Measurements from ENCODE around the gene MCUB. TPM values are rescaled to one million over a fixed set of nuclear protein-coding genes. Genes with fewer than 3 reads are reported as not detected.

The MCUB gene
- polyA plus RNA-seq, 1 donor from 2014 or later = 3.9 TPM

DNA sequence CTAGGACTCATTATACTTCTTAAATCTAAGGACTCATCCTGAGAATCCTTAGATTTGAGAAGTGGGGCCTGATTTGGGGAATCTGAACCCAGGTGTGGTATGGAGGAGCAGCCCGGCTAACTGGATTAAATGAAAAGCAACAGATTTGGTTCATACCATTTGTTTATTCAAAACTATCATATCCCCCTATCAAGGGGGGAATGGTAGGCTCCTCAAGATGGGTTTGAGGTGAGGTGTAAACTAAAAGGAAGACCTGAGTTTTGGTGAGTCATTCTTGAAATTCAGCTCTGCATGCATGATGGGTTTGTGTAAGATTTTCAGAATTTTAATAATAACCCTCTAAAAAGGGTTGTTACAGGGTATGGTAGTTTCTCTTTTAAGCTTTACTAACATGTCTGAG lies 89.8 kb downstream of the MCUB start:
- TF ChIP-seq TAF1 (IDR thresholded peaks at IDR 0.05; ENCODE audit: low read depth) (no peak), POLR2AphosphoS5 (IDR thresholded peaks at IDR 0.05) (no peak), MXI1 (conservative IDR thresholded peaks at IDR 0.05; ENCODE audit: poor library complexity, severe bottlenecking) (no peak), EZH2 (IDR thresholded peaks at IDR 0.05; ENCODE audit: borderline replicate concordance, insufficient read depth, low read length, poor library complexity, severe bottlenecking) (no peak), SMC3 (conservative IDR thresholded peaks at IDR 0.05; ENCODE audit: poor library complexity) (no peak), EP300 (conservative IDR thresholded peaks at IDR 0.05; ENCODE audit: poor library complexity, severe bottlenecking) (no peak), RAD21 (conservative IDR thresholded peaks at IDR 0.05) (no peak)
- TF ChIP-seq, protein P1, sequence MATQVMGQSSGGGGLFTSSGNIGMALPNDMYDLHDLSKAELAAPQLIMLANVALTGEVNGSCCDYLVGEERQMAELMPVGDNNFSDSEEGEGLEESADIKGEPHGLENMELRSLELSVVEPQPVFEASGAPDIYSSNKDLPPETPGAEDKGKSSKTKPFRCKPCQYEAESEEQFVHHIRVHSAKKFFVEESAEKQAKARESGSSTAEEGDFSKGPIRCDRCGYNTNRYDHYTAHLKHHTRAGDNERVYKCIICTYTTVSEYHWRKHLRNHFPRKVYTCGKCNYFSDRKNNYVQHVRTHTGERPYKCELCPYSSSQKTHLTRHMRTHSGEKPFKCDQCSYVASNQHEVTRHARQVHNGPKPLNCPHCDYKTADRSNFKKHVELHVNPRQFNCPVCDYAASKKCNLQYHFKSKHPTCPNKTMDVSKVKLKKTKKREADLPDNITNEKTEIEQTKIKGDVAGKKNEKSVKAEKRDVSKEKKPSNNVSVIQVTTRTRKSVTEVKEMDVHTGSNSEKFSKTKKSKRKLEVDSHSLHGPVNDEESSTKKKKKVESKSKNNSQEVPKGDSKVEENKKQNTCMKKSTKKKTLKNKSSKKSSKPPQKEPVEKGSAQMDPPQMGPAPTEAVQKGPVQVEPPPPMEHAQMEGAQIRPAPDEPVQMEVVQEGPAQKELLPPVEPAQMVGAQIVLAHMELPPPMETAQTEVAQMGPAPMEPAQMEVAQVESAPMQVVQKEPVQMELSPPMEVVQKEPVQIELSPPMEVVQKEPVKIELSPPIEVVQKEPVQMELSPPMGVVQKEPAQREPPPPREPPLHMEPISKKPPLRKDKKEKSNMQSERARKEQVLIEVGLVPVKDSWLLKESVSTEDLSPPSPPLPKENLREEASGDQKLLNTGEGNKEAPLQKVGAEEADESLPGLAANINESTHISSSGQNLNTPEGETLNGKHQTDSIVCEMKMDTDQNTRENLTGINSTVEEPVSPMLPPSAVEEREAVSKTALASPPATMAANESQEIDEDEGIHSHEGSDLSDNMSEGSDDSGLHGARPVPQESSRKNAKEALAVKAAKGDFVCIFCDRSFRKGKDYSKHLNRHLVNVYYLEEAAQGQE (IDR thresholded peaks at IDR 0.05; ENCODE audit: borderline replicate concordance) = no peak
- TF ChIP-seq, protein P2, sequence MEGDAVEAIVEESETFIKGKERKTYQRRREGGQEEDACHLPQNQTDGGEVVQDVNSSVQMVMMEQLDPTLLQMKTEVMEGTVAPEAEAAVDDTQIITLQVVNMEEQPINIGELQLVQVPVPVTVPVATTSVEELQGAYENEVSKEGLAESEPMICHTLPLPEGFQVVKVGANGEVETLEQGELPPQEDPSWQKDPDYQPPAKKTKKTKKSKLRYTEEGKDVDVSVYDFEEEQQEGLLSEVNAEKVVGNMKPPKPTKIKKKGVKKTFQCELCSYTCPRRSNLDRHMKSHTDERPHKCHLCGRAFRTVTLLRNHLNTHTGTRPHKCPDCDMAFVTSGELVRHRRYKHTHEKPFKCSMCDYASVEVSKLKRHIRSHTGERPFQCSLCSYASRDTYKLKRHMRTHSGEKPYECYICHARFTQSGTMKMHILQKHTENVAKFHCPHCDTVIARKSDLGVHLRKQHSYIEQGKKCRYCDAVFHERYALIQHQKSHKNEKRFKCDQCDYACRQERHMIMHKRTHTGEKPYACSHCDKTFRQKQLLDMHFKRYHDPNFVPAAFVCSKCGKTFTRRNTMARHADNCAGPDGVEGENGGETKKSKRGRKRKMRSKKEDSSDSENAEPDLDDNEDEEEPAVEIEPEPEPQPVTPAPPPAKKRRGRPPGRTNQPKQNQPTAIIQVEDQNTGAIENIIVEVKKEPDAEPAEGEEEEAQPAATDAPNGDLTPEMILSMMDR (IDR thresholded peaks at IDR 0.05; ENCODE audit: poor library complexity, severe bottlenecking) = no peak
- no peaks in the 10 kb centered on the region for H3K36me3 ChIP-seq (ENCODE audit: insufficient read depth, low read length)

DNA sequence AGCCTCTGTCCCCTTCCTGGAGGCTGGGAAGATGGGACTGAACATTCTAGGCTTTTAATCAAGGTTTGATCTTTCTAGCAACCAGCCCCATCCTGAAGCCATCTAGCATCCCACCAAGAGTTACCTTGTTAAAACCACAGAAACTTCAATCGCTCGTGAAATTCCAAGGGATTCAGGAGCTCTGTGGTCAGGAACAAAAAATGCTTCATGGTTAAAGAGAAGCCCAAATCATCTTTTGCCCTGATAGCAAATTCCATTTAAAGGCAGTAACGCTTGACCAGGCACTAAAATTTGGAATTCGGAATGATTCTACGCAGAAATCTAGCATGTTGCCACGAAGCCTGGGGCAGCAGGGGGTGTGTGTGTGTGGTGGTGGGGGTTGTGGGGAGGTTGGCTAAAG lies 95.3 kb downstream of the MCUB start:
- Histone ChIP-seq H2AFZ (ENCODE audit: low read depth, low read length) (no peak overlapping the region), H3K27me3 (ENCODE audit: insufficient read depth, low read depth, low read length) (no peaks in the 10 kb centered on the region), H3K9me3 (ENCODE audit: low read length) (no peaks in the 10 kb centered on the region), H3K9ac (ENCODE audit: low read length) (no peak overlapping the region), H3F3A (ENCODE audit: insufficient read depth, low read length, poor library complexity, severe bottlenecking) (no peaks in the 10 kb centered on the region), H3K27ac (ENCODE audit: low read length) (no peak overlapping the region), H3K79me2 (replicated peaks; ENCODE audit: insufficient read depth, low read length) (no peaks in the 10 kb centered on the region), H4K20me1 (ENCODE audit: insufficient read depth) (no peaks in the 10 kb centered on the region), H3K36me3 (ENCODE audit: insufficient read depth, low read length) (no peaks in the 10 kb centered on the region), H3K9me2 (ENCODE audit: insufficient read depth, low read length) (no peaks in the 10 kb centered on the region), H3K4me3 (ENCODE audit: low read length) (no peak overlapping the region), H3K4me2 (ENCODE audit: low read length) (no peak overlapping the region)
- TF ChIP-seq, protein P2 (IDR thresholded peaks at IDR 0.05; ENCODE audit: poor library complexity, severe bottlenecking) = no peak
- TF ChIP-seq POLR2AphosphoS5 (IDR thresholded peaks at IDR 0.05) (no peak), TAF1 (IDR thresholded peaks at IDR 0.05; ENCODE audit: low read depth) (no peak), EZH2 (IDR thresholded peaks at IDR 0.05; ENCODE audit: borderline replicate concordance, insufficient read depth, low read length, poor library complexity, severe bottlenecking) (no peak), MXI1 (conservative IDR thresholded peaks at IDR 0.05; ENCODE audit: poor library complexity, severe bottlenecking) (no peak), EP300 (conservative IDR thresholded peaks at IDR 0.05; ENCODE audit: poor library complexity, severe bottlenecking) (no peak), RAD21 (conservative IDR thresholded peaks at IDR 0.05) (no peak)

More for the DNA sequence above, 89.8 kb downstream of the MCUB start:
- no peak overlapping the region for H3K4me2 ChIP-seq (ENCODE audit: low read length)
- H3K27me3 ChIP-seq (ENCODE audit: insufficient read depth, low read depth, low read length) = no peaks in the 10 kb centered on the region
- no peak overlapping the region for H3K27ac ChIP-seq (ENCODE audit: low read length)
- H3K4me3 ChIP-seq (ENCODE audit: low read length) = no peak overlapping the region
- no peaks in the 10 kb centered on the region for H3K9me3 ChIP-seq (ENCODE audit: low read length)
- no peaks in the 10 kb centered on the region for H3K9me2 ChIP-seq (ENCODE audit: insufficient read depth, low read length)
- no peaks in the 10 kb centered on the region for H4K20me1 ChIP-seq (ENCODE audit: insufficient read depth)
- no peak overlapping the region for H2AFZ ChIP-seq (ENCODE audit: low read depth, low read length)
- H3F3A ChIP-seq (ENCODE audit: insufficient read depth, low read length, poor library complexity, severe bottlenecking) = no peaks in the 10 kb centered on the region
- H3K79me2 ChIP-seq (replicated peaks; ENCODE audit: insufficient read depth, low read length) = no peaks in the 10 kb centered on the region
- H3K9ac ChIP-seq (ENCODE audit: low read length) = no peak overlapping the region

Measured in neural cell (in vitro differentiated cells).